GM12873 (cell line): ENCODE measurements around the gene DCHS2.

Source experiments
- TF ChIP-seq, protein P1 (sequence below): IDR thresholded peaks from 2 replicates; pipeline ENCODE4 v1.5.1; 2012; ENCODE audit warnings: low read depth, mild to moderate bottlenecking, moderate library complexity, low read length, control low read depth; ENCODE audit not compliant: insufficient read depth; ENCODE audit errors: missing control alignments

The DCHS2 gene

DNA sequence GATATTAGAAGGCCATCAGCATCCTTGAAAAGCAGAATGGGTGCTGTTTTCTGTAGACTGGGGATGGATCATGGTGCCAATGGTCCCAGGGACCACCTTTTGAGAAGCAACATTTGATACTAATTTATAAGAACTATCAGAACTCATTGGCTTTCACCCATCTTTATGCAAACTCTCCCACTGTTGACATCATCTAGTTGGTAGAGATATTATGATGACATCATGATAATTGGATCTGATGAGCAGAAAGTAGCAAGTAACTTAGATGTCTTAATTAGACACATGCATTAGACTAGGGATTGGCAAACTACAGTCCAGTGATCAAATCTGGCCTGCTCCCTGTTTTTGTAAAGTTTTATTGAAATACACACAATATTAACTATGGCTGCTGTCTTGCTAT lies 181.0 kb downstream of the DCHS2 start:
- TF ChIP-seq, protein P1, sequence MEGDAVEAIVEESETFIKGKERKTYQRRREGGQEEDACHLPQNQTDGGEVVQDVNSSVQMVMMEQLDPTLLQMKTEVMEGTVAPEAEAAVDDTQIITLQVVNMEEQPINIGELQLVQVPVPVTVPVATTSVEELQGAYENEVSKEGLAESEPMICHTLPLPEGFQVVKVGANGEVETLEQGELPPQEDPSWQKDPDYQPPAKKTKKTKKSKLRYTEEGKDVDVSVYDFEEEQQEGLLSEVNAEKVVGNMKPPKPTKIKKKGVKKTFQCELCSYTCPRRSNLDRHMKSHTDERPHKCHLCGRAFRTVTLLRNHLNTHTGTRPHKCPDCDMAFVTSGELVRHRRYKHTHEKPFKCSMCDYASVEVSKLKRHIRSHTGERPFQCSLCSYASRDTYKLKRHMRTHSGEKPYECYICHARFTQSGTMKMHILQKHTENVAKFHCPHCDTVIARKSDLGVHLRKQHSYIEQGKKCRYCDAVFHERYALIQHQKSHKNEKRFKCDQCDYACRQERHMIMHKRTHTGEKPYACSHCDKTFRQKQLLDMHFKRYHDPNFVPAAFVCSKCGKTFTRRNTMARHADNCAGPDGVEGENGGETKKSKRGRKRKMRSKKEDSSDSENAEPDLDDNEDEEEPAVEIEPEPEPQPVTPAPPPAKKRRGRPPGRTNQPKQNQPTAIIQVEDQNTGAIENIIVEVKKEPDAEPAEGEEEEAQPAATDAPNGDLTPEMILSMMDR: no peak

DNA sequence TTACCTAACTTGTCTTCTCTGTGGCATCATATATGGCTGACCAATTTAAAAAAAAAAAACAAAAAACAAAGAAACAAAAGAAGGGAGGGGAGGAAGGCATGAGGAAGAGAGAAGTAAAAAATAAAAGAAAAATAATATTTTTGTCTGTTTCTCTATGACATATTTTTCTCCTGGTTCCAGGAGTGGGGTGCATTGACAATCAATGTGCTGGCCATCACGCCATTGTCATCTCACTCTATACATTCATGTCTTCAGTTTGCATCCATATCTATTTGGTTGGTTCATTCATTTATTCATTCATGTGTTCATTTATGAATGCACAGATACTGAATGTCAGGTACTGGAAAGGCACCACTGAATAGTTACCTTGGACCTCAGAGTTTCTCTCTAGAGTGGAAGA lies 183.4 kb downstream of the DCHS2 start:
- TF ChIP-seq, protein P1: no peak

- TF ChIP-seq, protein P1: no peak
Observed at GRCh38 chr4:154307451-154307850, 184.1 kb downstream of the DCHS2 start.

GRCh38 chr4:154305616-154306015 lies 186.0 kb downstream of the DCHS2 start:
- TF ChIP-seq, protein P1: no peak

GRCh38 chr4:154304679-154305078 lies 186.9 kb downstream of the DCHS2 start:
- TF ChIP-seq, protein P1: no peak

DNA sequence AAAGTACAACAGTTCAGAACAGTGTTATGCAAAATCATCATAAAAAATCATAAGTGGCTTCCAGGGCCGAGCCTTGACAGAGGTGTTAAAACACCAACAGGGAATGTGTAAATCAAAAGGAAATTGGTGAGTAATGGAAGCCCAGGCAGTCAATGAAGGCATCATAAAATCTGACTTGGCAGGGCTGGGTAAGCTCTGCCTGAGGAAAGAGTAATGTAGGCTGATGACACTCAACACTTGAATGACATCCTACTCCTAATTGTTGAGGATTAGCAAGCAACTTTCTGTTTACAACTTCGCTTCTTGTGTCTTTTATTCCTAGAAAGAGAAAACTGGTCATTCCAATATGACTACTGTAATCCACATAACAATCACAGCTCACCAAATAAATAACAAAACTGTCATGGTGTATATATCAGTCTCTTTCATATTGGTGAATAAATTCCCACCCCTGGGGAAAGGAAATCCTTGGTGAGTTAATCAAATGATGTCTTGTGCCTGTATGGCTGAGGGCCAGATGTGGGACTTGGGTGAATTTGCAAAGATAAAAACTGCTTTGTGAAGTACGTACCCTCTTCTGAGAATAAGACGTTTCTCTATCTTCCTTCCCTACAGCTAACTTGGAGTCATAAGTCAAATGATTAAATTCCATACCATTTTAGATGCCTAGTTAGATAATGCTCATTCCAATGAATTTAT lies 196.8 kb downstream of the DCHS2 start:
- TF ChIP-seq, protein P1: no peak

DNA sequence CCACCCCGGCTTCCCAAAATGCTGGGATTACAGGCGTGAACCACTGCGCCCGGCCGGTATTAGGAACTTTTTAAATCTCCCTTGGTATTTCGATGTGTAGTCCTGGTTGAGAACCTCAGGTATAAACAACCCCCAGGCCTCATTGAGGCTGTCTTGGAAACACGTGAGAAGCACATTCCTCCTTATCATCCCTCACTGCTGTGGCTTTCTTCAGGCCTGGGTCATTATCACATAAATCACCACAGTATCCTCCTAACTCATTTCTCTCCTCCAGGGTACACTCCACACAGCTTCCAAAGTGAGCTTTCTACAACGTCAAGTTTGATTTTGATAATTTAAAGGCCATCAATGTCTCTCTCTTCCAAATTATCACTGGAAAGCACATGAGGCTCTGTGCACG lies 198.2 kb downstream of the DCHS2 start:
- TF ChIP-seq, protein P1: no peak
